Neural crest cell (in vitro differentiated cells): ENCODE data around the gene CREB3L1. TPM values are rescaled to one million over a fixed set of nuclear protein-coding genes. Genes with fewer than 3 reads are reported as not detected.

Source experiments
- DNase-seq: peaks from one replicate; pipeline ENCODE4 v3.0.0; 2021; ENCODE audit warnings: low read depth, mixed read lengths, low spot score
- H3K27ac Mint-ChIP-seq: one replicate; pipeline ENCODE4 v1.8.0; 2021; ENCODE audit warnings: mild to moderate bottlenecking, mixed read lengths; ENCODE audit not compliant: unreplicated experiment
- H3K27me3 Mint-ChIP-seq: 2 replicates; pipeline ENCODE4 v1.8.0; 2021; ENCODE audit warnings: low read depth, mild to moderate bottlenecking, mixed read lengths
- H3K36me3 Mint-ChIP-seq: 2 replicates; pipeline ENCODE4 v1.8.0; 2021; ENCODE audit warnings: low read depth, mild to moderate bottlenecking, mixed read lengths
- H3K4me1 Mint-ChIP-seq: 2 replicates; pipeline ENCODE4 v1.8.0; 2021; ENCODE audit warnings: mixed read lengths
- H3K4me3 Mint-ChIP-seq: one replicate; pipeline ENCODE4 v1.8.0; 2021; ENCODE audit warnings: mild to moderate bottlenecking, mixed read lengths
- H3K9me3 Mint-ChIP-seq: 2 replicates; pipeline ENCODE4 v1.8.0; 2021; ENCODE audit warnings: mixed read lengths
- CTCF ChIP-seq: fragments of 200-600 bp; sonication (generic); conservative IDR thresholded peaks from 2 replicates; pipeline ENCODE4 v1.5.0; 2021; ENCODE audit warnings: antibody characterized with exemption, mild to moderate bottlenecking
- total RNA-seq: library from RNA; stranded (reverse); gene quantifications from 2 replicates; pipeline ENCODE4 v1.2.1, GENCODE V29; 2021

Gene CREB3L1
- total RNA-seq, 1 donor from 2014 or later, result 0.75 TPM

- Mint-ChIP-seq H3K9me3 (no peaks in the 10 kb centered on the region), H3K36me3 (no peaks in the 10 kb centered on the region), H3K27ac (no peak overlapping the region), H3K4me3 (peak overlapping the region; percentile 95), H3K27me3 (peaks cover 36% of the 10 kb centered on the region), H3K4me1 (peaks cover 52% of the 10 kb centered on the region)
- no peak for DNase-seq
- no peak for TF ChIP-seq CTCF
Measured at GRCh38 chr11:46240861-46241260, 36.6 kb upstream of the CREB3L1 start.

GRCh38 chr11:46242041-46242951, 35.2 kb upstream of the CREB3L1 start:
- Mint-ChIP-seq H3K36me3 (no peaks in the 10 kb centered on the region), H3K27me3 (peaks cover 22% of the 10 kb centered on the region), H3K9me3 (no peaks in the 10 kb centered on the region), H3K4me3 (peak overlapping the region; percentile 95), H3K27ac (peak overlapping the region; percentile 99), H3K4me1 (peaks cover 42% of the 10 kb centered on the region)
- TF ChIP-seq CTCF, result no peak
- DNase-seq, result no peak

- Mint-ChIP-seq H3K36me3 (no peaks in the 10 kb centered on the region), H3K27ac (peak overlapping the region; percentile 99), H3K9me3 (no peaks in the 10 kb centered on the region), H3K4me1 (peaks cover 38% of the 10 kb centered on the region), H3K27me3 (peaks cover 16% of the 10 kb centered on the region), H3K4me3 (peak overlapping the region; percentile 95)
- DNase-seq, result peak; percentile 88
- TF ChIP-seq CTCF, result peak; percentile 17
Measured at GRCh38 chr11:46242952-46243795, 34.3 kb upstream of the CREB3L1 start.

- Mint-ChIP-seq H3K27ac (peak overlapping the region; percentile 99), H3K36me3 (no peaks in the 10 kb centered on the region), H3K27me3 (peaks cover 11% of the 10 kb centered on the region), H3K4me1 (peaks cover 34% of the 10 kb centered on the region), H3K9me3 (no peaks in the 10 kb centered on the region), H3K4me3 (peak overlapping the region; percentile 95)
- no peak for DNase-seq
- TF ChIP-seq CTCF, result no peak
Measured at GRCh38 chr11:46243796-46244109, 33.7 kb upstream of the CREB3L1 start.

GRCh38 chr11:46246521-46246920, 30.9 kb upstream of the CREB3L1 start:
- no peak for TF ChIP-seq CTCF

More at GRCh38 chr11:46246521-46246920, 30.9 kb upstream of the CREB3L1 start:
- Mint-ChIP-seq H3K27me3 (peaks cover 4% of the 10 kb centered on the region), H3K36me3 (no peaks in the 10 kb centered on the region), H3K4me3 (peak overlapping the region; percentile 8), H3K27ac (no peak overlapping the region), H3K9me3 (no peaks in the 10 kb centered on the region), H3K4me1 (peaks cover 31% of the 10 kb centered on the region)
- DNase-seq, result no peak
